Inflammatory macrophage treated with lipopolysaccharide for 1 hour (primary cell): ENCODE results near the gene ITSN1.

ENCODE experiments used
- DNase-seq, 2 donors: peaks; one replicate each; pipeline ENCODE4 v3.0.0-alpha.2; 2020 to 2022

The ITSN1 gene

DNA sequence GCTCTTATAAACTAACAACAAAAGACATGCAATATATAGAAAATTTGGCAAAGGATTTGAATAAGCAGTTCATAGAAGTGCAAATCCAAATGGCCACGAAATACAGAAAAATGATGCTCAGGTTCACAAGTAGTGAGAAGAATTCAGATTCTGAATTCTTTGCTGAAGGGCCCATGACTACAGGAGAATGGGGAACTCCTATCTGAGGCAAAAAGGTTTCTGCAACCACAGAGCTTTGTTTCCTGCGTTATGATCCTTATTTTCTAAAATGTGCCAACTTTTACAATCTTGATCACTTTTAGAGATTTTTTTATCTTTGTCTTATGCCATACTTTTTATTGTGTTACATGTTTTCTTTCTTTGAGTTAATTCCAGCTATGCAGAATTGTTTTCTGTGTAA is 91.3 kb downstream of the ITSN1 start:
- DNase-seq, result peak; percentile 15 to 50

DNA sequence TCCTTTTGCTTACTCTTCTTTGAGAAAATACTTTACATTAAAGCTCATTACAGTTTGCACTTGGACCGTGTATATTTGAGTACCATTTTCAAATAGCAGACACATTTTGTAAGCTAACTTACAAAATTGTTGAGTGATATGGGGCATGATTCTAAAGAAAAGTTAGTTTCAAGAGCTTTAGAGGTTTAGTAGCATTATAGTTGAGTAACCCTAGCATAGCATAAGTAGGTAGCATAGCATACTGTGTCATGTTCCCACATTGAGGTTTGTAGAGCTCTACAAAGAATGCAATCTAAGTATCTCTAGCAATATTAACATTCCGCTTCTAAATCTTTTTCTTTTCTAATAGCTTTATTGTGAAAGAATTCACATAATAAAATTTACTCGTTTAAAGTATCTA is 92.0 kb downstream of the ITSN1 start:
- no peak for DNase-seq

DNA sequence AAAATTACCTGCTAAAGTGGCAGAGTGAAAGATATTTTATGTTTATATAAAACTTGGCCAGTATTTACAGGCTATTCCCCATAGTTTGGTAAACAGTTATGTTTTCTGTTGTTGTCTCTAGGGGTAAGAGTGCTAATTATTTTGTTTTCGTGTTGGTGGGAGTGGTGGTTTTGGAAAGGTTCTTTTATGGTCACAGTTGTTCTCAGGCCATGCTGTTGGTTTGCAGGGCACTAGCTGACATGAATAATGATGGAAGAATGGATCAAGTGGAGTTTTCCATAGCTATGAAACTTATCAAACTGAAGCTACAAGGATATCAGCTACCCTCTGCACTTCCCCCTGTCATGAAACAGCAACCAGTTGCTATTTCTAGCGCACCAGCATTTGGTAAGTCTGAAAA is 92.5 kb downstream of the ITSN1 start:
- no peak for DNase-seq

DNA sequence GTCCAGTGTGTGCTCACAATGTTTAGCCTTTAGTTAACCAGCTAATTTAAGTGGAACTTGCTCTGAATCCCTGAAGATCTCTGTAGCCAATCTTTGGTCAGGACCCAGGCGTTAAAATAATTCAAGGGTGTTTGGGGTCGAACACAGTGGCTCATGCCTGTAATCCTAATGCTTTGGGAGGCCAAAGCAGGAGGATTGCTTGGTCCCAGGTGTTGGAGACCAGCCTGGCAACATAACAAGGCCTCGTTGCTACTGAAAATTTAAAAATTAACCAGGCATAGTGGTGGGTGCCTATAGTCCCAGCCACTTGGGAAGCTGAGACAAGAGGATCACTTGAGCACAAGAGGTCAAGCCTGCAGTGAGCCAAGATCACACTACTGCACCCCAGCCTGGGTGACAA is 94.3 kb downstream of the ITSN1 start:
- no peak for DNase-seq

DNA sequence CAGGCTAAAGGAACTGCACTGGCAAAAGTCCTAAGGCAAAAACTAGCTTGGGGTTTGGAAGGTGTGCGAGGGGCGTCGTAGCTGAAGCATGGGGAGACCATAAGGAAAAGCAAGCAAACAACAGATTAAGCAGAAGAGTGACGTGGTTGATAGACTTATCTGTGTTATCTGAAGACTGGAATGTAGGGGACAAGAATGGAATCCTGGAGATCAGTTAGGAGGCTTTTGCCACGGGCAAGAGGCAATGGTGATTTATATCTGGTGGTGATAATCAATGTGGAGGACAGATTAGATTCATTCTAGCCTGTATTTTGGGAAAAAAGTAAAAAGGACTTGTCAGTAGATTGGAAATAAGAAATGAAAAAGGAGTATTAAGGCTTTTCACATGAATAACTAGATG is 97.4 kb downstream of the ITSN1 start:
- DNase-seq, result no peak

DNA sequence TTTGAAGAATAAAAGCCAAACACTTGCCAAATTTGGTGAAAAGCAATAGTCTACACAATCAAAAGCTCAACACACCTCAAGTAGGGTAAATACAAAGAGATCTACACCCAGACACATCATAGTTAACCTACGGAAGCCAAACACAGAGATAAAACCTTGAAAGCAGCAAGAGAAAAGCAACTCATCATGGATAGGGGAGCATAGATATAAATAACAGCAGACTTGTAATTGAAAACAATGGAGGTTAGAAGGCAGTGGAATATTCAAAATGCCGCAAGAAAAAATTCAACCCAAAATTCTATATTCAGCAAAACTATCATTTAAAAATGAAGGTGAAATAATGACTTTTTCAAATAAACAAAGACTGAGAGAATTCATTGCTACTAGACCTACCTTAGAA is 105.1 kb downstream of the ITSN1 start:
- DNase-seq, result no peak

DNA sequence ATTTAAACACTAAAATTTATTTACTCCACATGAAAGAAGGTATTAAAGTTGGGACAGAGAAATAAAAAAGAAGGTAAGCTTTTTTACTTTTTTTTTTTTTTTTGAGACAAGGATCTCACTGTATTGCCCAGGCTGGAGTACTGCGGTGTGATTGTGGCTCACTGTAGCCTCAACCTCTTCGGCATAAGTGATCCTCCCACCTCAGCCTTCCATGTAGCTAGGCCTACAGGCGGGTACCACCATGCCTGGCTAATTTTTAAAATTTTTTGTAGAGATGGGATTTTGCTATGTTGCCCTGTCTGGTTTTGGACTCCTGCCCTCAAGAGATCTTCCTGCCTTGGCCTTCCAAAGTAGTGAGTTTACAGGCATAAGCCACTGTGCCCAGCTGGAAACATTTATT is 106.6 kb downstream of the ITSN1 start:
- no peak for DNase-seq

DNA sequence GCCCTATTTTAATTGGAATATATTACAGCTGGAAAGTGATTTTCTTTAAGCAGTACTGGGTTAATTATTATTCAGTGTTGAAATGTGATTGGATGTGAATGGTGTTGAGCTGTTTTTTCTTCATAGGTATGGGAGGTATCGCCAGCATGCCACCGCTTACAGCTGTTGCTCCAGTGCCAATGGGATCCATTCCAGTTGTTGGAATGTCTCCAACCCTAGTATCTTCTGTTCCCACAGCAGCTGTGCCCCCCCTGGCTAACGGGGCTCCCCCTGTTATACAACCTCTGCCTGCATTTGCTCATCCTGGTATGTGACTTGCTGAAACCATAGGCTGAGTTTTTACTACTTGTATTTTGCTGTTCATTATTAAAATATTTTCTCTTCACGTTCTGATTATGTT is 107.7 kb downstream of the ITSN1 start:
- no peak for DNase-seq

DNA sequence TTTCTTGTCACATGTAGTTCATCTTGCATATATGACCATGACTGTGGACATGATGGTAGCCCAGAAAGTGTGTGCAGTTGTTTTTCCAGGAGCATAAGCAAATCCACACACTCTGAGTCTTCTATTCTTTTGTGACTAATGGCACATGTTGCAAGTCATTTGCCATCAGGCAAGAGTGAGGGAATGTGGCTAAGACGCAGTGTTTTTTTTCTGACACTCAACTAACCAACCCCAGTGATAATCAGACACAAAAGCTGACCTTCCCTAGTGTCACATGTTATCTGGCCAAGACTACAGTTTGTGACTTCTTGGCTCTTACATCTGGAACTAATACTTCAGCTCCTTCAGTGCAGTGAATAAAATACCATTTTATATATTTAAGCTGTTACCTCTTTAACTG is 108.8 kb downstream of the ITSN1 start:
- no peak for DNase-seq

DNA sequence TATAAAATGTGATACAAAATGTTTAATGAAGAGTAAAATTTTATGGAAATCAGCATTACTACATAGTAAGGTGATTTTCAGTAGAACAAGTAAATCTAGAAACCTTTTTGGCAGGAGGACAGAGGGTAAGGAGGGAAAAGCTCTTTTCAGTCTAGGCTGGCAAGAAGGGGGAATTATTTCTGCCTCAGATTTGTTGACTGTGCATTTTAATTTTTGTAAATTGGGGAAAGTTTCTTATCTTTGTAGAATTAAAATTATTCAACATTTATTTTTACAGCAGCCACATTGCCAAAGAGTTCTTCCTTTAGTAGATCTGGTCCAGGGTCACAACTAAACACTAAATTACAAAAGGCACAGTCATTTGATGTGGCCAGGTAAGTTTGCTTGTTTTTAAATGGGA is 109.2 kb downstream of the ITSN1 start:
- DNase-seq, result no peak

DNA sequence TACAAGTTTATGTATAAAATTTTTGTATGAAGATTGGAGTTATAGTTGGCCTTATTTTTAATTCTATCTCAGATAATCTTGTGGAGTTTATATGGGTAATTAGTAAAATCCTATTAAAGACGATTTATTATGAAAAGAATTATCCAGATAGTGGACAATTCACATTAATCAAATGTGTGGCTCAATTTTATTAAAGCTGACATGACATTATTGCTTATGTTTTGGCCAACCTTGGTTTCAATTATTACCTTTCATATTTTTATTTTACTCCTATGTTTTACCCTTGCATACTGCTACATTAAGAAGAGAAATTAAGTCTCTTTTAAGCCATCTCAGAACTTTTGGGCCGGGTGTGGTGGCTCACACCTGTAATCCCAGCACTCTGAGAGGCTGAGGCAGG is 110.0 kb downstream of the ITSN1 start:
- no peak for DNase-seq

DNA sequence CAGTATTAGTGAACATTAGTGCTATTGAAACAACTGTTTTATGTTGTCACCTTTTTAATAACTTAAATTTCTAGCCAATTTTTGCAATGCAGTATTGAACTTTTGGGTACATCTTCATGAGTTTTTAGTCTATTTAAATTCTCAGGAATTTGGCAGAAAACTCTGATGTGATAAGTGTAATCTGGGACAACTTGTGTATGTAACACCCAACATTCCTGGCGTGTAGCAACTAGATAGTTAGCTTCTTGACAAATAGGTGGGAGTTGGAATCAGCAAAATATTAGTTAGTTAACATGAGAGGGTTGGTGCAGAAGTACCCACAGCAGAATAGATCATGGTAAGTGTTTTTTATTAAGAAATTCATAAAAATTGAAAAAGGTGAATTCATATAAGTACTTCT is 111.6 kb downstream of the ITSN1 start:
- DNase-seq, result no peak

DNA sequence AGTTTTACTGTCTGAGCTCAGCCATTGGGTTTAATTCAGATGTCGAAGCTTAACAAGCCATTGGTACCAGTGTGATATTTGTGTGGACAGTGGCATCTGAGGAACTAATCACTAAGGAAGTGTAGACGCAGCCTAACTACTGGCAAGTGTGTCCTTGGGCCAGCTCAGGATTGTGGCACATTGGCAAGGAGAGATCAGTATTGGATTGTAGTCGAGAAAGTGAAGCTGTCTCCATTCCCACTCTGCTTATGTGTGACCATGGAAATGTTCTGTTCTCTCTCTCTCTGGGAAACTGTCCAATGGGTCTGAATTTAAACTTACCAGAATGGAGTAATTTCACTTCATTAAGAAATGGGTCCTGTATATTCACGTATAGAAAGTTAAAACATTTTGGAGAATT is 112.2 kb downstream of the ITSN1 start:
- DNase-seq, result no peak

DNA sequence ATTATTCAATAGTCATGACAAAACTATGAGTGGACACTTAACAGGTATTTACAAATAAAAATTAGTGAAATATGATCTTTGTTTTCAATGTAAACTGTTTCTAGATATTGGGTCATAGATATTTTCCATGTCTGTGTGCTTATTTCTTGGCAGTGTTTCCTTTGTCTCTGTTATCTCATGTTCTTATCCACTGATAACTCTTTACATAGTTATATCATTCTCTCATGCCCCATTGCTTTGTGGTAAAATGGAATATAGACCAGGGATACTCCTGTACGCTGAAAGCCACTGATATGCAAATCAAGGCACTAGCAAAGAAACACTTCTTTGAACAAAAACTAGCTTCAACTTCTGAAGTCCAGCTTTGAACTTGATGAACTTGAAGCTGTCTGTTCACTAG is 113.1 kb downstream of the ITSN1 start:
- DNase-seq, result no peak

DNA sequence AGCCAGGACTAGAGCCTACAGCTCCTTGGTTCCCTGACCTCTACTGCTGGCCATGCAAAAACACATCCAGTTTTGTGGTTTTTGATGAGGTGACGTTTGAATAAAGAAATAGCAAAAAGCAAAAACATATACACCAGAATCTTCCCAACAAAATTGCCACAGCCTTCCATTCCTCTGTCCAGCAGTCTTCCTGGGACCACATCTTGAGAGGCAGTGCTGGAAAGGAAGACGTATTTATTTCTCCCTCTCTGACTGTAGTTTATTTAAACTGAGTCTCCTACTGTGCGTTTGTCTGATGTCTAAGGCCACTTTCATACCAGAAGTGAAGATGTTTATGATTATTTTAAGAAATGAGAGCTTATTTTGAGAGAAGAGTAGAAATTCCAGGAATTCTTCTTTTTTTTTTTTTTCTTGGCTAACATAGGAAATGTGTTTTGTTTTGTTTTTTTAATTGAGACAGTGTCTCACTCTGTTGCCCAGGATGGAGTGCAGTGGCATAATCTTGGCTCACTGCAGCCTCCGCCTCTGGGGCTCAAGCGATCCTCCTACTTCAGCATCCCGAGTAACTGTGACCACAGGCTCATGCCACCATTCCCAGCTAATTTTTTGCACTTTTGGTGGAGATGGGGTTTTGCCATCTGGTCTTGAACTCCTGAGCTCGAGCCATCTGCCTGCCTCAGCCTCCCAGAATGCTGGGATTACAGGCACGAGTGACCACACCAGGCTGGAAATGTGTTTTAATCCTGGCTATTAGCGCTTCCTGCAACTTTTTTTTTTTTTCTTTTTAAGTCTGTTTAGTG is 118.5 kb downstream of the ITSN1 start:
- DNase-seq, result no peak

DNA sequence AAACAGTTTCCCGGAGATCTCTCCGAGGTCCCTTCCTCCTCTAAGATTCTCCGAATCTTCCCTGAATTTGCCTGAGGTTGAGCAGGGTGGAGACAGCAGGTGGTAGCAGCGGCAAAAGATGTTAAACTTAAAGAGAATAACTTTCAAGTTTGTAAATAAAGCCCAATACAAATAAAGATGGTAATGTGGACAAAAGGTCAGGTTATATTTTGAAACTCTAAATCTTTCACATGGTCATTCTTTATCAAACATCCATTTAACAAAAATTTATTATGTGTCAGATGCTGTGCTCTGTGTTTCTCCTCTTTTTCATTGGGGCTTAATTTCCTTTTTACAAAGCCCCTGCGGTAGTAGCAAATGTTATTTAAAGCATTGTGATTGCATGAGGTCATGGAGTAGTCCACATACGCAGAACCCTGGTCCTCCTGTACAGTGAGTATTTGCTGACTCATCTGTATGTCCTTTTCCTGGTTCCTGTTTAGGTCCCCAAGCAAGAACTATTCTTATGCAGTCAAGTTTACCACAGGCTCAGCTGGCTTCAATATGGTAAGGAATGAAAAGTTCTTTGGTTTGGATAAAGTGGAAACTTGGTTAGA is 119.2 kb downstream of the ITSN1 start:
- DNase-seq, result peak; percentile 42 to 58

DNA sequence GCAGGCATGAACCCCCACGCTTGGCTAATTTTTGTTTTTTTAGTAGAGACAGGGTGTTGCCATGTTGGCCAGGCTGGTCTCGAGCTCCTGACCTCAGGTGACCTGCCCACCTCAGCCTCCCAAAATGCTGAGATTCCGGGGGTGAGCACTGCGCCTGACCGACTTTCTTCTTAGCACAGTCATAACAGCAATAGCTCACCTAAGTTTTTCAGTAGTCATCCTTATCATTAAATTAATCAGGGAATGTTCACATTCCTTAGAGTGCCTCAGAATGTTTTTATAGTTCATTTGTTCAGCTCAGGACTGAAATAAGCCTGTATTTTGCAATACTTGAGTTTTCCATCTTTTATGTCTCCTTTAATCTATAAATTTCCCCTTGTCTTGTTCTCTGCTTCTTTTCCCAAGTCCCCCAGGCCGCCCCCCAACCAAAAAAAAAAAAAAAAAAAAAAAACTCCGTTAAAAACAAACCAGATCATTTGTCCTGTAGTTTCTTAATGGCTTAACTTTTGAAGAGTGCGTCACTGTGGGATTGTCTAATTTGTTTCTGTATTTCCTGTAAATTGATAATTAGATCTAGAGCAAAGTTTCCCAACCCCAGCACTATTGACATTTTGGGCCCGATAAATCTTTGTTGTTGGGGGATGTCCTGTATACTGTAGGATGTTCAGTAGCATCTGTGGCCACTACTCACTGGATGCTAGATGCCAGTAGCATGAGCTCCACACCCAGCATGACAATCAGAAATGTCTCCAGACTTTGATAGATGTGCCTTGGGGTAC is 120.7 kb downstream of the ITSN1 start:
- no peak for DNase-seq

DNA sequence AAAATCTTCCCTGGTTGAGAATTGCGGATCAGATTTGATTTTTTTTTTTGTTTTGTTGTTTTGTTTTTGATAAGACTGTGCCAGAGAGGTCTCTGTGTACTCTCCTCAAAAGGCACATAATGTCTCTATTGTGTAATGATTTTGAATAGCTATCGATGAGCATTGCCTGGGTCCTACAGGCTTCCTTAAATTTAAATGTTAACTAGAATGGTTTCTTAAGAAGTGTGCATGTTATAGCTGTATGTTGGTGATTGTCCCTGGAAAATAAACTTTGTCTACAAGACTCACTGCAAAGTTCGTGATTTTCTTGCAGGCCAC is 121.2 kb downstream of the ITSN1 start:
- no peak for DNase-seq

DNA sequence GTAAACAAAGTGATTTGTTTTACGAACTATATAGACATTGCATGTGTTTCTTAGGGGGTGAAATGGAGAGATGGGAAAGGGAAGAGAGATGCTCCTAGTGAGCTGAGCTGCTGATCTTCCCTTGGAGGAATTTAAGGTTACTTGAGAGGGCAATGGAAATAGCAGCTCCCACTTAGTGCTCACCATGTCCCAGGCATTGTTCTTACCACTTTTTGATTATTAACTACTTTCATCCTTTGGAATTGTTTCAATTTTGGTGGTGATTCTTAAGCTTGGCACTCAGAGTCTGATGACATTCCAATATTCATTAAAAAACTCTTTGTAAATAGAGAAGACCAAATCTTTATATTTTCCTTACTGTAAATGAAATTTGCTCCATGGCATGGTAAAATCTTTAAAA is 124.9 kb downstream of the ITSN1 start:
- DNase-seq, result no peak

DNA sequence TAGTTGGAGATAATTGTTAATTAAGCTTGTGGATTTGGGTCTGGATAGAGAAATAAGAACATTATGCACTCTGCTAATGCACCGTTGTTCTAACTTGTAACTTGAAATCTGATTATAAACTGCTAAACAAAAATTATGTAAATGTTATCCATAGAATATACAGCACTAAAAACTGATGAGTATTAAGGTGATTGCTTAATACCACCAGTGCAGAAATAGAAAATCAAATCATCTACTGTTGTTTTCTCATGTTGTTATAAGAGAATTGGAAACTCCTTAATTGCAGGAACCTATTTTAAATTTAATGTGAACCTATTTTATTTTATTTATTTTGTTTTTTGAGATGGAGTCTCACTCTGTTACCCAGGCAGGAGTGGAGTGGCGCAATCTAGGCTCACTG is 125.7 kb downstream of the ITSN1 start:
- no peak for DNase-seq

DNA sequence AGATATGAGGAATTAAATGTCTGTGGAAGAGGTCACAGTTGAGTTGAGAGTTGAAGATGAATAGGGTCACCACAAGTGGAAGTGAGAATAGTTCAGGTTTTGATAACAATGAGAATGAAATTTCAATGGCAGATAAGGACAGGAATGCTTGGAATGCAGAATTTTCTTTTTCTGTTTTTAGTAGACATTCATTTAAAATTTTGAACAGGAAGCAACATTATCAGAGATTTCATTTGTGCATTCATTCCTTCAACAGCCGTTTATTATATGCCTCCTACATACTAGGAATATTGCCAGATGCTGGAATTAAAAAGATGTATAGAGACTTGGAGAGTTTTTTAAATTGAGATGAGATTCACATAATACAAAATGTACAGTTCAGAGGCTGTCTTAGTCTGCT is 126.8 kb downstream of the ITSN1 start:
- DNase-seq, result no peak

DNA sequence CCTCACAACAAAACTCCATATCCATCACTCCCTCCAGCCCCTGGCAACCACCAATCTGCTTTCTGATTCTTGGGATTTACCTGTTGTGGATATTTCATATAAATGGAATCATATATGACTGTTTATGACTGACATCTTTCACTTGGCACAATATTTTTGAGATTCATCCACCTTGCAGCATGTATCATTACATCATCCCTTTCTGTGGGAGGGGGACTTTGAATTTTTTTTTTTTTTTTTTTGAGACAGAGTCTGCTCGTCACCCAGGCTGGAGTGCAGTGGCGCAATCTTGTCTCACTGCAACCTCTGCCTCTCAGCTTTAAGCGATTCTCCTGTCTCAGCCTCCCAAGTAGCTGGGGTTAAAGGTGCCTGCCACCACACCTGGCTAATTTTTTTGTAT is 128.2 kb downstream of the ITSN1 start:
- DNase-seq, result peak in 1 of 2 donors; percentile 5

DNA sequence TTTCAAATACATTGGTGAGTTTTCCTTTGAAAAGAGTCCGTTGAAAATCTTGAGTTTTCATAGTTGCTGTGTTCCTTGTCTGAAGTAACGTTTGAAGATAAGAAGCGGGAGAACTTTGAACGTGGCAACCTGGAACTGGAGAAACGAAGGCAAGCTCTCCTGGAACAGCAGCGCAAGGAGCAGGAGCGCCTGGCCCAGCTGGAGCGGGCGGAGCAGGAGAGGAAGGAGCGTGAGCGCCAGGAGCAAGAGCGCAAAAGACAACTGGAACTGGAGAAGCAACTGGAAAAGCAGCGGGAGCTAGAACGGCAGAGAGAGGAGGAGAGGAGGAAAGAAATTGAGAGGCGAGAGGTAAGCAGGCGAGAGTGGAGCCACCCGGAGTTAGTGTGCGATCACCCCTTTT is 129.7 kb downstream of the ITSN1 start:
- DNase-seq, result no peak

DNA sequence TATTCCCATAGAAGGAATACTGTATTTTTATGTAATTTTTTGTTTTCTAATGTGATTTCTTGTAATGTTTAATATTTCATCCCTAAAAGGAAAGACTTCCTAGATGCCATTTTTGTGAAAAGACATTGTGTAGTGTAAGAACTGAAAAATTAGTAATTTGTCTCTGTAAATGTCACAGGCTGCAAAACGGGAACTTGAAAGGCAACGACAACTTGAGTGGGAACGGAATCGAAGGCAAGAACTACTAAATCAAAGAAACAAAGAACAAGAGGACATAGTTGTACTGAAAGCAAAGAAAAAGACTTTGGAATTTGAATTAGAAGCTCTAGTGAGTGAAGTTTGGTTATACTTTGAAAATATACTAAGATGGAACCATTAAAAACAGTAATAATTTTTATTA is 132.2 kb downstream of the ITSN1 start:
- peak; percentile 11 to 43 for DNase-seq
